Endothelial cell of umbilical vein (primary cell): ENCODE measurements around the gene HMBS.

Experiments
- CTCF ChIP-seq, 2 donors: IDR thresholded peaks; 1 replicate in 1 of 2; 2 replicates in 1 of 2; pipeline ENCODE4 v1.5.1; 2011; ENCODE audit warnings: low read length in 2 of 2, mild to moderate bottlenecking in 2 of 2, moderate library complexity in 2 of 2, control low read depth in 1 of 2, inconsistent platforms in 1 of 2, low read depth in 1 of 2; ENCODE audit not compliant: insufficient read depth in 1 of 2; ENCODE audit errors: extremely low read depth in 1 of 2
- EZH2 ChIP-seq: IDR thresholded peaks from 2 replicates; pipeline ENCODE4 v1.6.1; 2012; ENCODE audit warnings: borderline replicate concordance, low read depth, mild to moderate bottlenecking, moderate library complexity, low read length, inconsistent platforms; ENCODE audit not compliant: severe bottlenecking
- FOS ChIP-seq: IDR thresholded peaks from 2 replicates; pipeline ENCODE4 v1.6.1; 2011; ENCODE audit warnings: mild to moderate bottlenecking, low read length, moderate library complexity, borderline replicate concordance; ENCODE audit not compliant: insufficient read depth
- JUN ChIP-seq: IDR thresholded peaks from 2 replicates; pipeline ENCODE4 v1.6.1; 2011; ENCODE audit warnings: borderline replicate concordance, low read depth; ENCODE audit not compliant: insufficient read length, insufficient read depth
- MAX ChIP-seq: IDR thresholded peaks from 2 replicates; pipeline ENCODE4 v1.6.1; 2011; ENCODE audit not compliant: insufficient read depth, insufficient read length
- MYC ChIP-seq: IDR thresholded peaks from one replicate; pipeline ENCODE4 v1.6.1; 2011; ENCODE audit warnings: mild to moderate bottlenecking, low read depth, low read length
- POLR2A ChIP-seq: IDR thresholded peaks from 2 replicates; pipeline ENCODE4 v1.6.1; 2012; ENCODE audit warnings: low read depth, mild to moderate bottlenecking, control low read depth, low read length
- POLR2AphosphoS5 ChIP-seq: IDR thresholded peaks from 2 replicates; pipeline ENCODE4 v1.6.1; 2012; ENCODE audit warnings: low read depth, mild to moderate bottlenecking, control low read depth, low read length, moderate library complexity; ENCODE audit not compliant: insufficient read depth

GRCh38 chr11:119110439-119110838, 25.8 kb downstream of the HMBS start:
- TF ChIP-seq CTCF (IDR thresholded peaks at IDR 0.05; ENCODE audit: extremely low read depth in 1 of 2, insufficient read depth in 1 of 2, low read depth in 1 of 2, low read length in 2 of 2) (no peak), POLR2A (no peak), EZH2 (no peak), POLR2AphosphoS5 (no peak), MYC (no peak), JUN (no peak), MAX (no peak), FOS (no peak)
